GM21737 (cell line): ENCODE results near the gene ZNF500.
"Not testable (repeated sequence)": the region's sequence is repeated elsewhere in the genome, so short reads cannot be mapped to it uniquely, and the experiment has no call there.

ENCODE experiments used
- ATAC-seq: cut with Tn5 transposase; IDR thresholded peaks from one replicate; pipeline ENCODE4 v1.9.1; 2021; ENCODE audit warnings: mild to moderate bottlenecking, moderate library complexity; ENCODE audit not compliant: unreplicated experiment

The ZNF500 gene

GRCh38 chr16:4746991-4747574 is 19.9 kb downstream of the ZNF500 start:
- no peak for ATAC-seq

GRCh38 chr16:4746215-4746614 is 20.7 kb downstream of the ZNF500 start:
- ATAC-seq: no peak

- no peak for ATAC-seq
Observed at GRCh38 chr16:4745274-4745569, 21.7 kb downstream of the ZNF500 start.

- no peak for ATAC-seq
Observed at GRCh38 chr16:4744555-4745273, 22.2 kb downstream of the ZNF500 start.

- ATAC-seq: no peak
Observed at GRCh38 chr16:4743226-4743878, 23.6 kb downstream of the ZNF500 start.

GRCh38 chr16:4738370-4738769 is 28.6 kb downstream of the ZNF500 start:
- not testable (repeated sequence) for ATAC-seq

- ATAC-seq: no peak
Observed at GRCh38 chr16:4737545-4737944, 29.4 kb downstream of the ZNF500 start.

- no peak for ATAC-seq
Observed at GRCh38 chr16:4736546-4736945, 30.4 kb downstream of the ZNF500 start.

- ATAC-seq: peak; percentile 57
Observed at GRCh38 chr16:4734730-4735535, 32.0 kb downstream of the ZNF500 start.

GRCh38 chr16:4734063-4734729 is 32.8 kb downstream of the ZNF500 start, which contains the start of the genes ANKS3 and DNAAF8:
ANKS3 (minus strand) TSS chr16:4734271; CDS start chr16:4730149, 4,122 bp downstream.
DNAAF8 (plus strand) TSS chr16:4734537; CDS start chr16:4736515, 1,978 bp downstream.
- peak; percentile 69 for ATAC-seq

- ATAC-seq: peak; percentile 4
Observed at GRCh38 chr16:4733747-4734062, 33.3 kb downstream of the ZNF500 start.

GRCh38 chr16:4733211-4733742 is 33.7 kb downstream of the ZNF500 start:
- ATAC-seq: no peak

GRCh38 chr16:4729876-4730275 is 37.1 kb downstream of the ZNF500 start:
- no peak for ATAC-seq

- no peak for ATAC-seq
Observed at GRCh38 chr16:4728676-4729075, 38.3 kb downstream of the ZNF500 start.

GRCh38 chr16:4726616-4727015 is 40.3 kb downstream of the ZNF500 start:
- no peak for ATAC-seq

- no peak for ATAC-seq
Observed at GRCh38 chr16:4724661-4725270, 42.2 kb downstream of the ZNF500 start.

GRCh38 chr16:4723071-4723767 is 43.7 kb downstream of the ZNF500 start:
- no peak for ATAC-seq

GRCh38 chr16:4718466-4718865 is 48.5 kb downstream of the ZNF500 start:
- ATAC-seq: no peak

GRCh38 chr16:4714996-4715395 is 52.0 kb downstream of the ZNF500 start:
- no peak for ATAC-seq
